ENCODE results near the gene IRGC.

- TF ChIP-seq EZH2 (IDR thresholded peaks at IDR 0.05; ENCODE audit: insufficient read depth, poor library complexity, severe bottlenecking), result no peak
- no peak for TF ChIP-seq EZH2phosphoT487 (IDR thresholded peaks at IDR 0.05; ENCODE audit: insufficient read depth, low read depth)
Observed at GRCh38 chr19:43749152-43749551, 33.3 kb downstream of the IRGC start.
